HG02884 (cell line): Measurements from ENCODE around the gene ATRNL1.
A peak's percentile ranks its signal among the peaks of the same experiment; 100 is the strongest.
"Not testable (repeated sequence)": the region's sequence is repeated elsewhere in the genome, so short reads cannot be mapped to it uniquely, and the experiment has no call there.

Experiments
- ATAC-seq: cut with Tn5 transposase; IDR thresholded peaks from one replicate; pipeline ENCODE4 v1.9.1; 2021; ENCODE audit warnings: mild to moderate bottlenecking, moderate library complexity; ENCODE audit not compliant: unreplicated experiment

The ATRNL1 gene

DNA sequence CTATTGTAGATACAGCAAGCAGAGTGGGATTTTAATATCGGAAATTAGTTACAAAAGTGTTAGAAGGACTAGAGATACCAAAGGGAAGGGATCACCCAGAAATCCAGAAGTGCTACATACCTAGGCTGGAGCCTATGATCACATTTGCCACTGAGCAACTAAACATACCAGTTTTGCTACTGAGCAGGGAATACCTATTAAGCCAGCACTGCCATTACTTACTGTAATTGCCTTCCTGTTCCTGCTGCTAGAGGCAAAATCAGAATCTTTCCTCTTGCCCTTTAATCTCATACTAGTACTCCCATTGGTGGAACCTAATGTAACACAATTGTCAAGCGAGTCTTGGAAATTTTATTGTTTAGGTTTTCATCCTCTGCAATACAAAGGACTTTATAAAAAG is 121.7 kb downstream of the ATRNL1 start:
- ATAC-seq = no peak

DNA sequence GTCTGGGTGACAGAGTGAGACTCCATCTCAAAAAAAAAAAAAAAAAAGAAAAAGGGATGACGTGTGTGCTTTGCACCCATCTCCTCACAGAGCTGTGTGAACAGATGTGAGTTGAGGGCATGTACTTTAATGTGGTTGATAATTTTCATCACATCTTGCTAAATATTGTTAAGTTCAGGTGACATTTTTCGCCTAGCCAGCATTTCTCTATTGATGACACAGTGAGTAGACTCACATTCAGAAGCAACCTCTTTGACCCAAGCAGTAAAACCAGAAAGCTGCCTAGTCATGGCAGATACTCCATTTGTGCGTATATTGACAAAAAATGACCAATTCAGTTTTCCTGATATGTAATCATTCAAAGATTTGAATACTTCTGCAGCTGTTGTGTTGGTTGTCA is 126.0 kb downstream of the ATRNL1 start:
- ATAC-seq = no peak

DNA sequence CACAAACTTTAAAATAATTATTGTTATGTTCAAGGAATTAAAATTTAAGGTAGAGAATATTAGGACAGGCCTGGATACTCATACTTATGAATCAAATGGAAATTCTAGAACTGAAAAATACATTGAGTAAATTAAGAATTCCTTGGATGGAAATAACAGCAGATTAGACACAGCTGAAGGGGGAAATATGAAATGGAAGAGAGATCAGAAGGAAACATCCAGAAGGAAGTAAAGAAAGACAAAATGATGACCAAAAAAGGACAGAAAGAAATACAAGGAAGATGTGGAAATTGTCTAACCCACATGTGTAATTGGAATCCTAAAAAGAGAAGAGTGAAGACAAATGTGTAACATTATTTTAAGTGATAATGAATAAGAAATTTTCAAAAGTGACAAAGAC is 128.9 kb downstream of the ATRNL1 start:
- ATAC-seq = no peak

DNA sequence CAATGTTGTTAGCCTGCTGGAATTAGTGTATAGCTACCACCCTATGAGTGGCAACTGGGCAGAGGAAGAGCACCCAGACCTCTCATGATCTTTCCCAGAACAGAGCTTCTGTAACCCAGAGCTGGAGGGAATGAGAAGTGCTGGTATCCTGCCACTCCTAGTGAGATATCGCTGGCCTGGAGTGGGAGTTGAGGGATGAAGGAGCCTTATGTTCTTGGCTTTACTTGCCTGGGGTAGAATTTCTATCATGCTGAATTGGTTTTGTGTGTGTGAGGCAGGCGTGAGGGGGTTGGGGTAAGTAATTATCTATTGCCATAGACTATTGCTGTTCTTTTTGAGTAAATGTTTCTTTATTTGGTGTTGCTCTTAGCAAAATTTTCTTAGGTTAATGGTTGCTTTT is 146.6 kb downstream of the ATRNL1 start:
- ATAC-seq = no peak

DNA sequence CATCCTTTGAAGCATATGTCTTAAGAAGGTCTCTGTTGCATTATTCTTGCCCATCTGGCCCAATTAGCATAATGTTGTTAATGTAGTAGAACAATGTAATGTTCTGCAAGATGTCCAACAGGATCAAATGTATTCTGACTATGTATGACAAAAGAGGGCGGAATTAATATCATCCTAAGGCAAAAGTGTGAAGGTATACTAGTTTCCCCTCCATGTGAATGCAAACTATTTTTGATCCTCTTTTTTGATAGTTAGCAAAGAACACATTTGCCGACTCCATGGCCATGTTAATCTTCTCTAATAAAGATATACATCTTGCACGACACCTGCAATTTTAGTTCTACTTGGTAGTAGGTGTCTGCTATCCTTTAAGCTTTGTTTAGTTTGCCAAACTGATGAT is 157.6 kb downstream of the ATRNL1 start:
- no peak for ATAC-seq

DNA sequence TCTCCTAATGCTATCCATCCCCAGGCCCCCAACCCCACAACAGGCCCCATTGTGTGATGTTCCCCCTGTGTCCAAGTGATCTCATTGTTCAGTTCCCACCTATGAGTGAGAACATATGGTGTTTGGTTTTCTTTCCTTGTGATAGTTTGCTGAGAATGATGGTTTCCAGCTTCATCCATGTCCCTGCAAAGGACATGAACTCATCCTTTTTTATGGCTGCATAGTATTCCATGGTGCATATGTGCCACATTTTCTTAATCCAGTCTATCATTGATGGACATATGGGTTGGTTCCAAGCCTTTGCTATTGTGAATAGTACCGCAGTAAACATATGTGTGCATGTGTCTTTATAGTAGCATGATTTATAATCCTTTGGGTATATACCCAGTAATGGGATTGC is 160.6 kb downstream of the ATRNL1 start:
- not testable (repeated sequence) for ATAC-seq

DNA sequence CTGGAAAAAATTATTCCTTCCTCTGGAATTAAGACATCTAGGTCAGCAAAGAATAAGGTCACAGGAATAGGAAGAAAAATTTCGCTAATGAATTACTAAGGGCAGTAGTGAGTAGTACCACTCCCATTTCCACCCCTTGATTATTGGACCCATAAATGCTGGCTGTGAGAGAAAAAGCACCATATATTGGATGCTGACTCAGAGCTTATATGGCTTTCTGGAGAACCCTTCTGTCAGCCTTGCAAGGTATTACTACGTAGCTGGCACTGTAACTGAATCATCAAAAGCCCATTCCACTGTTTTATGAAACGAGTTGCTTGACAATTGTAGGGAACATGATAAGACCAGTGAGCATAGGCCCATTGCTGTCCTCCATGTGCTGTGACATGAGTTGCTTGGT is 179.3 kb downstream of the ATRNL1 start:
- ATAC-seq = no peak

DNA sequence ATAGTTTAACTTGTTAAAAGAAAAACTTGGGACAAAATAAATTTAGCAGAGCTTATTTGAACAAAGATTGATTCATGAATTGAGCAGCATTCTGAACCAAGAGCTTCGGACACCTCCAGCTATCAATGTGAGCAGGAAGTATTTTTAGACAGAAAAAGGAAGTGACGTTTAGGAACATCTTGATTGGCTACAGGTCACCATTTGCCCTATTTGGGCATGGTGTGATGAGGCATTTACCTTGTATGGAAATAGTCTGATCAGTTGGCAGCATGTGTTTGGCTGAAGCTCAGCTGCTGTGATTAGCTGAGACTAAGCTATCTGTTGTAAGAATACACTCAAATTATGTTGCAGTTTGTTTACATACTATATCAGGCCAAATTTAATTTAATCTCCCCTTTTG is 185.1 kb downstream of the ATRNL1 start:
- ATAC-seq = no peak

DNA sequence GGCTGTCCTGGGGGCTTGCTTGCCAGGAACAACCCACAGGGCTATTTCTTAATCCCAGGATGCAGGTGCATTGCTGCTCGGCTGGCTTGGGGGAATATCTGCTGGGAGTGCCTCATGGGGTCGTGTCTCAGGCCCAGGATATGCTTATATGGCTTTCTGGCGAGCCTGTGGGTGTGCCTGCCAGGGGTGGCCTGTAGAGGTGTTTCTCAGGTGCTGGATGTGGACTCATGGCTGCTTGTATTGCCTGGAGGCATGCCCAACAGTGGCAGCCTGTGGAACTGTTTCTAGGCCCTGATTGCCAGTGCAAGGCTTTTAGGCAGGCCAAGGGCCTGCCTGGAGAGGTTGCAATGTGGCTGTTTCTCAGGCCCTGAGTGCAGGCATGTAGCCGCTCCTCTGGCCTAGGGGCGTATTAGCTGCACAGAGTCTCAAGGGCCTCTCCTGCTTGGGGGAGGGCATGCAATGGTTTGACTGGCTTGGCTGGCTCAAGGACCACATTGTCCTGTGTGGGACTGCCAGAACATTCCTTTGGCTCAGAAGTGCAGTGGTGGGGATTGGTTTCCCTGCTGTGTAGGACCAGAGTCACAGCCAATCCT is 202.1 kb downstream of the ATRNL1 start:
- no peak for ATAC-seq

DNA sequence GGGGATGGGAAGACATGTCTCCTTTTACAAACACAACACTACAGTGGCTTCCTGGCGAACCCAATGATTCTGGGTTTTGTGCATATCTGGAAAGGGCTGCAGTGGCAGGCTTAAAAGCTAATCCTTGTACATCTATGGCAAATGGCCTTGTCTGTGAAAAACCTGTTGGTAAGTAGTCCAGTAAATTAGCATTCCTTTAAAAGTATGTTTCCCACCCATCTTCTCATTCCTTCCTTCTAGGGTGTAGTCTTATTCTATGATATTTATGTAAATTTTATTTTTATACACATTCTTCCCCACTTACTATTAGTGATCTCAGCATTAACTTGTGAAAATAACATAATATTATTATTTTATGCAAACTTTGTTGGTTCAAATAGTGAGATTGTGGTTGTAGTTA is 206.9 kb downstream of the ATRNL1 start:
- no peak for ATAC-seq

DNA sequence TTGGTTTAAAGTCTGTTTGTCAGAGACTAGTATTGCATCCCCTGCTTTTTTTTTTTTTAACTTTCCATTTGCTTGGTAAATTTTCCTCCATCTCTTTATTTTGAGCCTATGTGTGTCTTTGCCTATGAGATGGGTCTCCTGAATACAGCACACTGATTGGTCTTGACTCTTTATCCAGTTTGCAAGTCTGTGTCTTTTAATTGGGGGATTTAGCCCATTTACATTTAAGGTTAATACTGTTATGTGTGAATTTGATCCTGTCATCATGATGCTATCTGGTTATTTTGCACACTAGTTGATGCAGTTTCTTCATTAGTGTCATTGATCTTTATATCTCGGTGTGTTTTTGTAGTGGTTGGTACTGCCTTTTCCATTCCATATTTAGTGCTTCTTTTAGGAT is 226.5 kb downstream of the ATRNL1 start:
- ATAC-seq = not testable (repeated sequence)

DNA sequence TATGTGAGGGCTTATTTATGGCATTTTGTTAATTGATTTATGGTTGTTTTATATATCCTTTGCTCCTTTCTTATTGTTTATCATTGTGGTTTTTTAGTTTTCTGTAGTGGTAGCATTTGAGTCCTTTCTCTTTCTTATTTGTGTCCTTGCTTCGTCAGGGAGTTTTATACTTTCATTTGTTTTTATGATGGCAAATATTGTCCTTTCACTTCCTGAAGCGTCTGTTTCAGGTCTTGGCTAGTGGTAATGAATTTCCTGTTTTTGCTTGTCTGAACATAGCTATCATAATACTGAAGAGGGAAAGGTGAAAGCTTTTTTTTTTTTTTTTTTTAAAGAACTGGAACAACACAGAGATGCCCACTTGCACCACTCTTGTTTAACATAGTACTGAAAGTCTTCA is 228.2 kb downstream of the ATRNL1 start:
- ATAC-seq = peak; percentile 96

DNA sequence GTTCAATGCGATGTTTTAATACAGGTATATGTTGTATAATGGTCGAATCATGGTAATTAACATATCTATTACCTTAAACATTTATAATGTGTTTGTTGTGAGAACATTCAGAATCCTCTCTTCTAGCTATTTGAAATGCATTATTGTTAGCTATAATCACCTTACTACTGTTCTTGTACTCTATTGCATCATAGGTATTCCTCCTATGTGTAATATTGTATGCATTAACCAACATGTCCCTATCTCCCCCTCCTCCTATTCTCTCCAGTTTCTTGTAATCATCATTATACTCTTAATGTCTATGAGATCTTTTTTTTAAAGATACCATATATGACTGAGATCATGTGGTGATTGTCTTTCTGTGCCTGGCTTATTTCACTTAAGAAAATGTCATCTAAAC is 235.2 kb downstream of the ATRNL1 start:
- ATAC-seq = no peak

DNA sequence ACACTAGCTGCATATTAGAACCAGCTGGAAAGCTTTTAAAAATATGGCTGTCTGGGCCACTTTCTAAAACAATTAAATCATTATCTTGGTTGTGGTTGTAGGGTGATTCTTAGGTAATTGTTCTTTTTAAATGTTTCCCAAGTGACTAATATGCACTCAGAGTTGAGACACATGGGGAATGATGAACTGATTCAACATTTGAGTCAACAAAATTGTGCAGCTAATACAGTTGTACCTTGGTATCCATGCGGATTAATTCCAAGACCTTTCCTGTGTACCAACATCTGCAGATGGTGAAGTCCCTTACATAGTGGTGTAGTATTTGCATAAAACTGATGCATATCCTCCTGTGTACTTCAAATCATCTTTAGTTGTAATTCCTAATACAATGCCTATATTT is 242.2 kb downstream of the ATRNL1 start:
- ATAC-seq = no peak

DNA sequence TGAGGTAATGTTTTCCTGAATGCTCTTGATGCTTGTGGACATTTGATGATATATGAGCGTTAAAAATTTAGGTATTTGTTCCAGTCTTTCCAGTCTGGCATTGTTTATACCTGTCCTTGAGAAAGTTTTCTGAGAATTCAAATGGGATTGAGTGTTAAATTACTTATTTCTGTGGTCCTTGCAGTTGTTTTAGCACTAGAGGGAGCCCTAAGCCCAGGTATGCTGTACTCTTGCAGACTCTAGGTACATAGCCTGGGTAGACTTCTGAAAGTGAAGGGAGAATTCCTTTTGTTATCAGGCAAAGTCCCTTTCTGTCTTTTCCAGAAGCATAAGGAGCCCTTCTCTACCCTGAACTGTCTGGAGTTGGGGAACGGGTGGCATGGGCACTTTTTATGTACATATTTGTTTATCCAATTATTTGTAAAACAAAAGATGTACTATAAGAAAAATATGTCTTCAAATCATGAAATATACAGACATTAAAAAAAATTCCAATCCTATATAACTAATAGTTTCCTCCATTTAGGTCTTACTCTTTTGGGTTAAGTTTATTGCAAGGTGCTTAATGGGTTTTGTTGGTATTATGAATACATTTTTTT is 262.1 kb downstream of the ATRNL1 start:
- peak; percentile 89 for ATAC-seq

DNA sequence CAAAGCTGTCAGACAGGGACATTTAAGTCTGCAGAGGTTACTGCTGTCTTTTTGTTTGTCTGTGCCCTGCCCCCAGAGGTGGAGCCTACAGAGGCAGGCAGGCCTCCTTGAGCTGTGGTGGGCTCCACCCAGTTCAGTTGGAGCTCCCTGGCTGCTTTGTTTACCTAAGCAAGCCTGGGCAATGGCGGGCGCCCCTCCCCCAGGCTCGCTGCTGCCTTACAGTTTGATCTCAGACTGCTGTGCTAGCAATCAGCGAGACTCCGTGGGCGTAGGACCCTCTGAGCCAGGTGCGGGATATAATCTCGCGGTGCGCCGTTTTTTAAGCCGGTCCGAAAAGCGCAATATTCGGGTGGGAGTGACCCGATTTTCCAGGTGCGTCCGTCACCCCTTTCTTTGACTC is 274.8 kb downstream of the ATRNL1 start:
- not testable (repeated sequence) for ATAC-seq

DNA sequence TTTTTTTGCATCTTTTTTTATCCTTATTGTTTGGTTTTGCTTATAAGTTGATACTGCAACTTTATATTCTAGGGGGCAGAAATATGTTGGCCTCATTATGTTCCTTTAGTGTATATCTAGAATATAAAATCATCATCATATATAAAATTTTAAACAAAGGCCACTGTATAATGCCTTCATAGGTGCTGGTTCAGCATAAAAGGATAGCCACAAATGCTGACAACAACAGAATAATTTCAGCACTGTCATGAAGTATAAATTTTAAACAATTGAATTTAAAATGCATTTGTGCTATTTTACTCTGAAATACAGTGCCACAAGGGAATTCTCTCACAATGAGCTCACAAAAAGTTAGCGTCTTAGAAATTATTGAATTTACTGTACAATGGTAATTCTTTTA is 285.9 kb downstream of the ATRNL1 start:
- no peak for ATAC-seq

DNA sequence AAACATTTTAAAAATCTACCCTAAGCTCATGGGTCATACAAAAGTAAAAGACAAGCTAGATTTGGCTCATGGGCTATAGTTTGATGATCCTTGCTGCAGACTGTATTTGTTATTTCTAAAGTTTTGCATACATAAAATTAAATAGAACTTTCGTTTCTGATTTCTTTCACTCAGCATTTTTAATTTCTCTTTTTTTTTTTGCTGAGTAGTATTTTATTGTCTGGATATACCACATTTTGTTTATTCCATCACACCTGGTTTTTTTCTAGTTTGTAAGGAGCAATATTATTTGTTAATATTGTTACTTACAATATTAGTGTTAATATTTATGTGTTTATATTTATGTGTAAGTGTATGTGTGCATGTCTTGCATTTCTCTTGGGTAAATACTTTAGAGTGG is 291.5 kb downstream of the ATRNL1 start:
- no peak for ATAC-seq

DNA sequence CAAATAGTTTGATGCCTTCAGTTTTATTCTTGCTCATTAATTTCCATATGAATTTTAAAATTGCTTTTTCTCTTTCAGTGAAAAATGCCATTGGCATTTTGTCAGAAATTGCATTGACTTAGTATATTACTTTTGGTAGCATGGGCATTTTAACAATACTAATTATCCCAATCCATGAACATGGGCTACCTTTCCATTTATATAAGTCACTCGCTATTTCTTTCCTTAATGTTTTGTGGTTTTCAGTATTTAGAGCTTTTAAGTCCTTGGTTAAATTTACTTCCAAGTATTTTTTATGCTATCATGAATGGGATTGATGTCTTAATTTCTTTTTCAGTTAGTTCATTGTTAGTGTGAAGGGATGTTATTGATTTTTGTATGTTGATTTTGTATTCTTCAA is 297.4 kb downstream of the ATRNL1 start:
- ATAC-seq = no peak

DNA sequence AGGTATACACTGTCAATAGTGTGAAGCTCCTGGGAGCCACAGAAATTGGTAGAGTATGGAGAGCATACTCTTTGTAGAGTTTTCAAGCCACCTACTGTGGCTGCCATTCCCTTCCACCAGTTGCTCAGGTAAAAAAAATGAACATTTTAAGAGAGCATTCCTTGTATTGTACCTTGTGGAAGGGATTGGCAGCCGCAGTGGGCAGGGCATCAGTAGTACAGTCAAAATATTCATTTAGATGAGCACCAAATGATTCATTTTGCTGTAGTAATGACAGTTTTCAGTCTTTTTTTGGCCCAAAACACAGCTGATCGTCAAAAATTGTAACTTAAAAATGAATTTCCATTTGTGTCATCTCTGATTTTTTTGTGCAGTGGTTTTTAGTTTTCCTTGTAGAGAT is 304.9 kb downstream of the ATRNL1 start:
- ATAC-seq = no peak

DNA sequence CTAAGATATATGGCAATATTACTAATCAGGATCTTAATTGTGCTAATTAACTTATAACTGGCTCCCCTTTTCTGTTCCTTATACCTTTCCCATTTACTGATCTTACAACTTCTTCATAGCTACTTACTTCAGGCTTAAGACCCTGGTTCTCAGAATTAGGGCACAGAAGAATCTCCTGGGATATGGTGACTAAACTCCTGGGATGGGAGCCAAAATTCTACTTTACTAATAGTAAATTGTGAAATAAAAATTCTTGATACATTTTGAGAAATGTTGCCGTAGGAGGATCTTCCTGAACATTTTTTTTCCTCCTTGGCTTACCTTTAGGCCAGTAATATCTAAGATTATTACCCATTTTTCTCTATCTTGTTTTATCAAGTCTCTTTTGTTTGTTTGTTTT is 309.5 kb downstream of the ATRNL1 start:
- ATAC-seq = no peak

DNA sequence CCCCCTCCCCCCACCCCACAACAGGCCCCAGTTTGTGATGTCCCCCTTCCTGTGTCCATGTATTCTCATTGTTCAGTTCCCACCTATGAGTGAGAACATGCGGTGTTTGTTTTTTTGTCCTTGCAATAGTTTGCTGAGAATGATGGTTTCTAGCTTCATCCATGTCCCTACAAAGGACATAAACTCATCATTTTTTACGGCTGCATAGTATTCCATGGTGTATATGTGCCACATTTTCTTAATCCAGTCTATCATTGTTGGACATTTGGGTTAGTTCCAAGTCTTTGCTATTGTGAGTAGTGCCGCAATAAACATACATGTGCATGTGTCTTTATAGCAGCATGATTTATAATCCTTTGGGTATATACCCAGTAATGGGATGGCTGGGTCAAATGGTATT is 312.7 kb downstream of the ATRNL1 start:
- not testable (repeated sequence) for ATAC-seq

DNA sequence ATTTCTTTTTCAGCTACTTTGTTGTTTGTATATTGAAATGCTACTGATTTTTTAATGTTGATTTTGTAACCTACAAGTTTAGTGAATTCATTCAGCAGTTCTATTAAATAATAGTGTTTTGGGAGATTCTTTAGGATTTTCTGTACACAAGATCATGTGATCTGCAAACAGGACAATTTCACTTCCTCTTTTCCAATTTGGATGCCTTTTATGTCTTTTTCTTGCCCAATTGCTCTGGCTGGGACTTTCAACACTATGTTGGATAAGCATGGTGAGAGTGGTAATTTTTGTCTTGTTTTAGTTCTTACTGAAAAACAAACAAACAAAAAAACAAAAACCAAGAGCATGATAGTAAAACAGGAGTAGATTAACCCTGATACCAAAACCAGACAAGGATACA is 316.2 kb downstream of the ATRNL1 start:
- no peak for ATAC-seq
